Measurements from ENCODE around the gene GTF2A1L. TPM values are rescaled to one million over a fixed set of nuclear protein-coding genes. Genes with fewer than 3 reads are reported as not detected.

GTF2A1L gene
- total and polyA plus RNA-seq, 2 experiments from 2014 or later: 0.65 to 0.94 TPM

- H3K4me1 ChIP-seq (ENCODE audit: insufficient read depth): 0 out of 2 replicates have a peak, but pooled peaks cover 4% of the 10 kb centered on the region
- peaks cover 11% of the 10 kb centered on the region for H3K4me1 Mint-ChIP-seq
- H3K27me3 Mint-ChIP-seq (ENCODE audit: insufficient read depth, low read depth, poor library complexity): peaks cover 5% of the 10 kb centered on the region
These were observed 103.5 kb downstream of the GTF2A1L start for GRCh38 chr2:48721158-48721557.

More at GRCh38 chr2:48721158-48721557, 103.5 kb downstream of the GTF2A1L start:
- Mint-ChIP-seq H3K9me3 (no peaks in the 10 kb centered on the region), H3K27ac (no peak overlapping the region), H3K36me3 (ENCODE audit: low read depth) (no peaks in the 10 kb centered on the region), H3K4me3 (no peak overlapping the region)
- Histone ChIP-seq H3F3A (replicated peaks; ENCODE audit: low read depth) (no peaks in the 10 kb centered on the region), H3K27ac (ENCODE audit: low read depth) (no peak overlapping the region), H3K27me3 (ENCODE audit: insufficient read depth) (no peaks in the 10 kb centered on the region), H3K4me3 (no peak overlapping the region), H3K79me2 (replicated peaks; ENCODE audit: insufficient read depth) (no peaks in the 10 kb centered on the region), H2AFZ (no peak overlapping the region), H3K9me2 (ENCODE audit: insufficient read depth) (no peaks in the 10 kb centered on the region), H4K20me1 (replicated peaks; ENCODE audit: insufficient read depth) (no peaks in the 10 kb centered on the region), H3K36me3 (ENCODE audit: insufficient read depth) (no peaks in the 10 kb centered on the region), H3K4me2 (no peak overlapping the region)
- DNase-seq (ENCODE audit: low spot score) (no peak), ATAC-seq (no peak)
- no peak for TF ChIP-seq JUNB (IDR thresholded peaks at IDR 0.05; ENCODE audit: unreplicated experiment)
- TF ChIP-seq ZNF114 (CRISPR knock-in tag; IDR thresholded peaks at IDR 0.05): no peak
- TF ChIP-seq STAT1 (IDR thresholded peaks at IDR 0.05; ENCODE audit: unreplicated experiment): no peak
- TF ChIP-seq, protein P1, sequence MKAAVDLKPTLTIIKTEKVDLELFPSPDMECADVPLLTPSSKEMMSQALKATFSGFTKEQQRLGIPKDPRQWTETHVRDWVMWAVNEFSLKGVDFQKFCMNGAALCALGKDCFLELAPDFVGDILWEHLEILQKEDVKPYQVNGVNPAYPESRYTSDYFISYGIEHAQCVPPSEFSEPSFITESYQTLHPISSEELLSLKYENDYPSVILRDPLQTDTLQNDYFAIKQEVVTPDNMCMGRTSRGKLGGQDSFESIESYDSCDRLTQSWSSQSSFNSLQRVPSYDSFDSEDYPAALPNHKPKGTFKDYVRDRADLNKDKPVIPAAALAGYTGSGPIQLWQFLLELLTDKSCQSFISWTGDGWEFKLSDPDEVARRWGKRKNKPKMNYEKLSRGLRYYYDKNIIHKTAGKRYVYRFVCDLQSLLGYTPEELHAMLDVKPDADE (IDR thresholded peaks at IDR 0.05): no peak
- no peak for TF ChIP-seq ZNF331 (CRISPR knock-in tag; IDR thresholded peaks at IDR 0.05; ENCODE audit: low read depth)
- TF ChIP-seq CTCF (conservative IDR thresholded peaks at IDR 0.05; ENCODE audit: low read depth in 2 of 2): no peak
- TF ChIP-seq EZH2phosphoT487 (IDR thresholded peaks at IDR 0.05; ENCODE audit: unreplicated experiment): no peak
- TF ChIP-seq CREB1 (CRISPR knock-in tag; IDR thresholded peaks at IDR 0.05; ENCODE audit: low read depth): no peak
- TF ChIP-seq, protein P2, sequence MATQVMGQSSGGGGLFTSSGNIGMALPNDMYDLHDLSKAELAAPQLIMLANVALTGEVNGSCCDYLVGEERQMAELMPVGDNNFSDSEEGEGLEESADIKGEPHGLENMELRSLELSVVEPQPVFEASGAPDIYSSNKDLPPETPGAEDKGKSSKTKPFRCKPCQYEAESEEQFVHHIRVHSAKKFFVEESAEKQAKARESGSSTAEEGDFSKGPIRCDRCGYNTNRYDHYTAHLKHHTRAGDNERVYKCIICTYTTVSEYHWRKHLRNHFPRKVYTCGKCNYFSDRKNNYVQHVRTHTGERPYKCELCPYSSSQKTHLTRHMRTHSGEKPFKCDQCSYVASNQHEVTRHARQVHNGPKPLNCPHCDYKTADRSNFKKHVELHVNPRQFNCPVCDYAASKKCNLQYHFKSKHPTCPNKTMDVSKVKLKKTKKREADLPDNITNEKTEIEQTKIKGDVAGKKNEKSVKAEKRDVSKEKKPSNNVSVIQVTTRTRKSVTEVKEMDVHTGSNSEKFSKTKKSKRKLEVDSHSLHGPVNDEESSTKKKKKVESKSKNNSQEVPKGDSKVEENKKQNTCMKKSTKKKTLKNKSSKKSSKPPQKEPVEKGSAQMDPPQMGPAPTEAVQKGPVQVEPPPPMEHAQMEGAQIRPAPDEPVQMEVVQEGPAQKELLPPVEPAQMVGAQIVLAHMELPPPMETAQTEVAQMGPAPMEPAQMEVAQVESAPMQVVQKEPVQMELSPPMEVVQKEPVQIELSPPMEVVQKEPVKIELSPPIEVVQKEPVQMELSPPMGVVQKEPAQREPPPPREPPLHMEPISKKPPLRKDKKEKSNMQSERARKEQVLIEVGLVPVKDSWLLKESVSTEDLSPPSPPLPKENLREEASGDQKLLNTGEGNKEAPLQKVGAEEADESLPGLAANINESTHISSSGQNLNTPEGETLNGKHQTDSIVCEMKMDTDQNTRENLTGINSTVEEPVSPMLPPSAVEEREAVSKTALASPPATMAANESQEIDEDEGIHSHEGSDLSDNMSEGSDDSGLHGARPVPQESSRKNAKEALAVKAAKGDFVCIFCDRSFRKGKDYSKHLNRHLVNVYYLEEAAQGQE (IDR thresholded peaks at IDR 0.05; ENCODE audit: unreplicated experiment): no peak
- TF ChIP-seq, protein P3, sequence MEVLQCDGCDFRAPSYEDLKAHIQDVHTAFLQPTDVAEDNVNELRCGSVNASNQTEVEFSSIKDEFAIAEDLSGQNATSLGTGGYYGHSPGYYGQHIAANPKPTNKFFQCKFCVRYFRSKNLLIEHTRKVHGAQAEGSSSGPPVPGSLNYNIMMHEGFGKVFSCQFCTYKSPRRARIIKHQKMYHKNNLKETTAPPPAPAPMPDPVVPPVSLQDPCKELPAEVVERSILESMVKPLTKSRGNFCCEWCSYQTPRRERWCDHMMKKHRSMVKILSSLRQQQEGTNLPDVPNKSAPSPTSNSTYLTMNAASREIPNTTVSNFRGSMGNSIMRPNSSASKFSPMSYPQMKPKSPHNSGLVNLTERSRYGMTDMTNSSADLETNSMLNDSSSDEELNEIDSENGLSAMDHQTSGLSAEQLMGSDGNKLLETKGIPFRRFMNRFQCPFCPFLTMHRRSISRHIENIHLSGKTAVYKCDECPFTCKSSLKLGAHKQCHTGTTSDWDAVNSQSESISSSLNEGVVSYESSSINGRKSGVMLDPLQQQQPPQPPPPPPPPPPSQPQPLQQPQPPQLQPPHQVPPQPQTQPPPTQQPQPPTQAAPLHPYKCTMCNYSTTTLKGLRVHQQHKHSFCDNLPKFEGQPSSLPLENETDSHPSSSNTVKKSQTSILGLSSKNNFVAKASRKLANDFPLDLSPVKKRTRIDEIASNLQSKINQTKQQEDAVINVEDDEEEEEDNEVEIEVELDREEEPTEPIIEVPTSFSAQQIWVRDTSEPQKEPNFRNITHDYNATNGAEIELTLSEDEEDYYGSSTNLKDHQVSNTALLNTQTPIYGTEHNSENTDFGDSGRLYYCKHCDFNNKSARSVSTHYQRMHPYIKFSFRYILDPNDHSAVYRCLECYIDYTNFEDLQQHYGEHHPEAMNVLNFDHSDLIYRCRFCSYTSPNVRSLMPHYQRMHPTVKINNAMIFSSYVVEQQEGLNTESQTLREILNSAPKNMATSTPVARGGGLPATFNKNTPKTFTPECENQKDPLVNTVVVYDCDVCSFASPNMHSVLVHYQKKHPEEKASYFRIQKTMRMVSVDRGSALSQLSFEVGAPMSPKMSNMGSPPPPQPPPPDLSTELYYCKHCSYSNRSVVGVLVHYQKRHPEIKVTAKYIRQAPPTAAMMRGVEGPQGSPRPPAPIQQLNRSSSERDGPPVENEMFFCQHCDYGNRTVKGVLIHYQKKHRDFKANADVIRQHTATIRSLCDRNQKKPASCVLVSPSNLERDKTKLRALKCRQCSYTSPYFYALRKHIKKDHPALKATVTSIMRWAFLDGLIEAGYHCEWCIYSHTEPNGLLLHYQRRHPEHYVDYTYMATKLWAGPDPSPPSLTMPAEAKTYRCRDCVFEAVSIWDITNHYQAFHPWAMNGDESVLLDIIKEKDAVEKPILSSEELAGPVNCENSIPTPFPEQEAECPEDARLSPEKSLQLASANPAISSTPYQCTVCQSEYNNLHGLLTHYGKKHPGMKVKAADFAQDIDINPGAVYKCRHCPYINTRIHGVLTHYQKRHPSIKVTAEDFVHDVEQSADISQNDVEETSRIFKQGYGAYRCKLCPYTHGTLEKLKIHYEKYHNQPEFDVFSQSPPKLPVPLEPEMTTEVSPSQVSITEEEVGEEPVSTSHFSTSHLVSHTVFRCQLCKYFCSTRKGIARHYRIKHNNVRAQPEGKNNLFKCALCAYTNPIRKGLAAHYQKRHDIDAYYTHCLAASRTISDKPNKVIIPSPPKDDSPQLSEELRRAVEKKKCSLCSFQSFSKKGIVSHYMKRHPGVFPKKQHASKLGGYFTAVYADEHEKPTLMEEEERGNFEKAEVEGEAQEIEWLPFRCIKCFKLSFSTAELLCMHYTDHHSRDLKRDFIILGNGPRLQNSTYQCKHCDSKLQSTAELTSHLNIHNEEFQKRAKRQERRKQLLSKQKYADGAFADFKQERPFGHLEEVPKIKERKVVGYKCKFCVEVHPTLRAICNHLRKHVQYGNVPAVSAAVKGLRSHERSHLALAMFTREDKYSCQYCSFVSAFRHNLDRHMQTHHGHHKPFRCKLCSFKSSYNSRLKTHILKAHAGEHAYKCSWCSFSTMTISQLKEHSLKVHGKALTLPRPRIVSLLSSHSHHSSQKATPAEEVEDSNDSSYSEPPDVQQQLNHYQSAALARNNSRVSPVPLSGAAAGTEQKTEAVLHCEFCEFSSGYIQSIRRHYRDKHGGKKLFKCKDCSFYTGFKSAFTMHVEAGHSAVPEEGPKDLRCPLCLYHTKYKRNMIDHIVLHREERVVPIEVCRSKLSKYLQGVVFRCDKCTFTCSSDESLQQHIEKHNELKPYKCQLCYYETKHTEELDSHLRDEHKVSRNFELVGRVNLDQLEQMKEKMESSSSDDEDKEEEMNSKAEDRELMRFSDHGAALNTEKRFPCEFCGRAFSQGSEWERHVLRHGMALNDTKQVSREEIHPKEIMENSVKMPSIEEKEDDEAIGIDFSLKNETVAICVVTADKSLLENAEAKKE (CRISPR knock-in tag; IDR thresholded peaks at IDR 0.05): no peak
- TF ChIP-seq NANOG (IDR thresholded peaks at IDR 0.05; ENCODE audit: borderline replicate concordance): no peak
- no peak for TF ChIP-seq POLR2AphosphoS5 (IDR thresholded peaks at IDR 0.05; ENCODE audit: low read depth)
- TF ChIP-seq EZH2 (IDR thresholded peaks at IDR 0.05; ENCODE audit: low read depth, unreplicated experiment): no peak
